Fibroblast of lung (primary cell): ENCODE results near the gene PTPRM.

ENCODE experiments used
- CTCF ChIP-seq, 2 donors: IDR thresholded peaks in 1 of 2; conservative IDR thresholded peaks in 1 of 2; 1 replicate in 1 of 2; 2 replicates in 1 of 2; pipeline ENCODE4 v1.5.1; 2011 to 2012; ENCODE audit warnings: low read length in 2 of 2, control low read depth in 1 of 2, inconsistent platforms in 1 of 2, low read depth in 1 of 2, mild to moderate bottlenecking in 1 of 2
- EZH2 ChIP-seq: IDR thresholded peaks from 2 replicates; pipeline ENCODE4 v1.5.1; 2012; ENCODE audit warnings: low read length, control low read depth, mild to moderate bottlenecking; ENCODE audit errors: missing control alignments

- TF ChIP-seq CTCF (conservative IDR thresholded peaks at IDR 0.05 in 1 of 2, IDR thresholded peaks at IDR 0.05 in 1 of 2; ENCODE audit: low read depth in 1 of 2, low read length in 2 of 2) (peak; percentile 2 to 5), EZH2 (no peak)
Observed at GRCh38 chr18:7980136-7980535, 413.0 kb downstream of the PTPRM start.
